Lung (tissue), 12 donors: Measurements from ENCODE around the gene ACTL10. TPM values are rescaled to one million over a fixed set of nuclear protein-coding genes. Genes with fewer than 3 reads are reported as not detected.

Experiments
- ATAC-seq: fragments of 200-7000 bp; cut with Tn5 transposase; one replicate; pipeline ENCODE4 v1.9.1; 2020; ENCODE audit warnings: moderate number of reproducible peaks; ENCODE audit not compliant: insufficient read depth, low FRiP score
- DNase-seq, 3 donors: peaks; one replicate each; pipeline ENCODE4 v3.0.0-alpha.2; 2013 to 2017
- H3K27ac ChIP-seq, 2 donors: one replicate each; pipeline ENCODE4 v1.5.1; 2013; ENCODE audit warnings: mild to moderate bottlenecking in 2 of 2, moderate library complexity in 2 of 2, control low read depth in 1 of 2, inconsistent platforms in 1 of 2, low read depth in 1 of 2, low read length in 1 of 2
- H3K27me3 ChIP-seq, 3 donors: one replicate each; pipeline ENCODE4 v1.5.1; 2013; ENCODE audit warnings: low read length in 2 of 3; ENCODE audit not compliant: control insufficient read depth in 3 of 3, insufficient read depth in 3 of 3
- H3K36me3 ChIP-seq, 4 donors: one replicate each; pipeline ENCODE4 v1.5.1; 2013; ENCODE audit warnings: low read length in 4 of 4, mild to moderate bottlenecking in 1 of 4, moderate library complexity in 1 of 4; ENCODE audit not compliant: control insufficient read depth in 4 of 4, insufficient read depth in 4 of 4
- H3K4me1 ChIP-seq, 5 donors: one replicate each; pipeline ENCODE4 v1.5.1; 2013; ENCODE audit warnings: low read length in 5 of 5, mild to moderate bottlenecking in 2 of 5, moderate library complexity in 1 of 5; ENCODE audit not compliant: control insufficient read depth in 5 of 5, insufficient read depth in 5 of 5
- H3K4me3 ChIP-seq: one replicate; pipeline ENCODE4 v1.5.1; 2013; ENCODE audit warnings: mild to moderate bottlenecking, control low read depth, moderate library complexity
- H3K9ac ChIP-seq, 2 donors: one replicate each; pipeline ENCODE4 v1.5.1; 2013; ENCODE audit warnings: low read length in 2 of 2, control low read depth in 1 of 2; ENCODE audit not compliant: insufficient read depth in 1 of 2
- H3K9me3 ChIP-seq, 4 donors: one replicate each; pipeline ENCODE4 v1.5.1; 2013; ENCODE audit warnings: low read length in 3 of 4, mild to moderate bottlenecking in 1 of 4, moderate library complexity in 1 of 4; ENCODE audit not compliant: control insufficient read depth in 4 of 4, insufficient read depth in 3 of 4
- WGBS, 2 donors: extraction: QIAGEN DNeasy Blood & Tissue Kit; methylation state at CpG; one replicate each; pipeline ENCODE4 v1.1.7; 2013; 5-methylcytosine and 5-hydroxymethylcytosine counted together
- polyA plus RNA-seq, 2 donors: library from polyadenylated mRNA; stranded (reverse); fragments of 200-250 nt; gene quantifications; one replicate each; pipeline ENCODE4 v1.2.1, GENCODE V29; 2013
- total RNA-seq, 2 donors: library from RNA; depleted of rRNA in 1 of 2; stranded (reverse); fragments of >200 nt in 1 of 2; gene quantifications; one replicate each; pipeline ENCODE4 v1.2.1, GENCODE V29; 2014 to 2021
- TF ChIP-seq, protein P1 (sequence below): IDR thresholded peaks from 2 replicates; pipeline ENCODE4 v1.5.1; 2012; ENCODE audit warnings: mild to moderate bottlenecking; ENCODE audit errors: control extremely low read depth, extremely low read depth
- donor health status: control.
- donor health status: control.
- donor health status: Bipolar disorder and iron deficiency.
- donor health status: healthy.
- donor health status: DM: yes; HTN: yes; CAD: no.

ACTL10 gene
- total and polyA plus RNA-seq, 4 donors = 0.26 to 3.4 (median 2.2) TPM

DNA sequence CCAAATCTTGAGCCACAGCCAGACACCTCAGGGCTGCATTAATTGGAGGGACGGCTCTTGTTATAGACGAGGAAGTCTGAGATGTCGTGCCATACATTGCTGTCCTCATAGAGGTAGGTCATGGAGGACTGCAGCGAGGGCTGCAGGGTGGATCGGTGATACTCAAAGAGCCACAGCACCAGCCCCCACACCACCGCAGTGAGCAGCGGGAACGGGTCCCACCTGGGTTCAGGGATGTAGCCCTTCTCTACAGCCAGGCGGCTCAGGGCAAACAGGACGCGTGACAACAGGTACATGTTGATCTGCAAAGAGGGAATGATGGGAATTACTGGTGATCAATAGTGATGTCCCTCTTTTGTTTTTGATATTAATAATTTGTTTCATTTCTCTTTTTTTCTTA, 40.9 kb downstream of the ACTL10 start:
- 92 to 96% methylated on average over 11 of the region's 11 CpGs for WGBS, 2 donors
- ATAC-seq (no peak), DNase-seq (no peak)
- no peaks in the 10 kb centered on the region for H3K9me3 ChIP-seq
- H3K9ac ChIP-seq = no peak overlapping the region
- no peaks in the 10 kb centered on the region for H3K27me3 ChIP-seq
- H3K27ac ChIP-seq = no peak overlapping the region
- H3K4me3 ChIP-seq = no peak overlapping the region
- peaks cover 5 to 19% (median 13%) of the 10 kb centered on the region in 4 donors for H3K36me3 ChIP-seq
- TF ChIP-seq, protein P1, sequence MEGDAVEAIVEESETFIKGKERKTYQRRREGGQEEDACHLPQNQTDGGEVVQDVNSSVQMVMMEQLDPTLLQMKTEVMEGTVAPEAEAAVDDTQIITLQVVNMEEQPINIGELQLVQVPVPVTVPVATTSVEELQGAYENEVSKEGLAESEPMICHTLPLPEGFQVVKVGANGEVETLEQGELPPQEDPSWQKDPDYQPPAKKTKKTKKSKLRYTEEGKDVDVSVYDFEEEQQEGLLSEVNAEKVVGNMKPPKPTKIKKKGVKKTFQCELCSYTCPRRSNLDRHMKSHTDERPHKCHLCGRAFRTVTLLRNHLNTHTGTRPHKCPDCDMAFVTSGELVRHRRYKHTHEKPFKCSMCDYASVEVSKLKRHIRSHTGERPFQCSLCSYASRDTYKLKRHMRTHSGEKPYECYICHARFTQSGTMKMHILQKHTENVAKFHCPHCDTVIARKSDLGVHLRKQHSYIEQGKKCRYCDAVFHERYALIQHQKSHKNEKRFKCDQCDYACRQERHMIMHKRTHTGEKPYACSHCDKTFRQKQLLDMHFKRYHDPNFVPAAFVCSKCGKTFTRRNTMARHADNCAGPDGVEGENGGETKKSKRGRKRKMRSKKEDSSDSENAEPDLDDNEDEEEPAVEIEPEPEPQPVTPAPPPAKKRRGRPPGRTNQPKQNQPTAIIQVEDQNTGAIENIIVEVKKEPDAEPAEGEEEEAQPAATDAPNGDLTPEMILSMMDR = no peak
- H3K4me1 ChIP-seq = peaks cover 0 to 13% (median 0%) of the 10 kb centered on the region in 5 donors

DNA sequence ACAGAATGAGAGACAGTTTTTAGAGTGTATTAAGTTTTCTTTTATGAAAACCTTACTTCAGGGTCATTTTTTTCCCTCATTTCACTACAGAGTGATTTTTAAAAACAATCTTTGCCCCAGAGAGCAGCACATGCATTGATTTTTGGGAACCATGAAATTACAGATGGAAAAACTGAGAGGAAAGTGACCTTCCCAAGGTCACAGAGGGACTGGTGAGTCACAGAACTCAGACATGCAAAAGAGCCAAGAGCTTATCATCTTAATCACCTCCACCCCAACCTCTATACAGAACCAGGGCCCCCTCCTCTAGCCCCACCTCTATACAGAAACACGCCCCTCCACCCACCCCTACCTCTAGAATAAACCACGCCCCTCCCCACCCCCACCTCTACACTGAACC, 42.7 kb downstream of the ACTL10 start:
- TF ChIP-seq, protein P1 = no peak
- H3K4me3 ChIP-seq = no peak overlapping the region
- no peaks in the 10 kb centered on the region for H3K27me3 ChIP-seq
- H3K4me1 ChIP-seq = peaks cover 0 to 13% (median 0%) of the 10 kb centered on the region in 5 donors
- no peaks in the 10 kb centered on the region for H3K9me3 ChIP-seq
- ATAC-seq (no peak), DNase-seq (no peak)
- 73 to 91% methylated on average over 2 of the region's 2 CpGs for WGBS, 2 donors
- peaks cover 5 to 29% (median 18%) of the 10 kb centered on the region in 4 donors for H3K36me3 ChIP-seq
- H3K9ac ChIP-seq = no peak overlapping the region
- H3K27ac ChIP-seq = no peak overlapping the region

DNA sequence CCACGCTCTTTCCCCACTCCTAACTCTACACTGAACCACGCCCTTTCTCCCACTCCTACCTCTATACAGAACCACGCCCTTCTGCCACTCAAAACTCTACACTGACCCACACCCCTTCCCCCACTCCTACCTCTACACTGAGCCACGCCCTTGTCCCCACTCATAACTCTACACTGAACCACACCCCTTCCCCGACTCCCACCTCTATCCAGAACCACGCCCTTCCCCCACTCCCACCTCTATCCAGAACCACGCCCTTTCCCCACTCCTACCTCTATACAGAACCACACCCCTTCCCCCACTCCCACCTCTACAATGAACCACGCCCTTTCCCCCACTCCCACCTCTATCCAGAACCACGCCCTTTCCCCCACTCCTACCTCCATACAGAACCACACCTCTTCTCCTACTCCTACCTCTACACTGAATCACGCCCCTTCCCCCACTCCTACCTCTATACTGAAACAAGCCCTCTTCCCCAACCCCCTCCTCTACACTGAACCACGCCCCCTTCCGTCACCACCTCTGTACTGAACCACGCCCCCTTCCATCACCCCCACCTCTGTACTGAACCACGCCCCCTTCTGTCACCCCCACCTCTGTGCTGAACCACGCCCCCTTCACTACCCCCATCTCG, 43.3 kb downstream of the ACTL10 start:
- ATAC-seq (peak; percentile 53), DNase-seq (no peak)
- H3K9ac ChIP-seq = no peak overlapping the region
- H3K4me1 ChIP-seq = peaks cover 0 to 13% (median 0%) of the 10 kb centered on the region in 5 donors
- H3K9me3 ChIP-seq = no peaks in the 10 kb centered on the region
- peaks cover 5 to 31% (median 19%) of the 10 kb centered on the region in 4 donors for H3K36me3 ChIP-seq
- TF ChIP-seq, protein P1 = no peak
- 76 to 87% methylated on average over 16 of the region's 16 CpGs for WGBS, 2 donors
- no peak overlapping the region for H3K4me3 ChIP-seq
- H3K27me3 ChIP-seq = no peaks in the 10 kb centered on the region
- no peak overlapping the region for H3K27ac ChIP-seq
